Measurements from ENCODE around the gene TRMT2B. TPM values are rescaled to one million over a fixed set of nuclear protein-coding genes. Genes with fewer than 3 reads are reported as not detected.

The TRMT2B gene
- polyA plus RNA-seq, 1 donor from 2014 or later = 6.8 TPM

DNA sequence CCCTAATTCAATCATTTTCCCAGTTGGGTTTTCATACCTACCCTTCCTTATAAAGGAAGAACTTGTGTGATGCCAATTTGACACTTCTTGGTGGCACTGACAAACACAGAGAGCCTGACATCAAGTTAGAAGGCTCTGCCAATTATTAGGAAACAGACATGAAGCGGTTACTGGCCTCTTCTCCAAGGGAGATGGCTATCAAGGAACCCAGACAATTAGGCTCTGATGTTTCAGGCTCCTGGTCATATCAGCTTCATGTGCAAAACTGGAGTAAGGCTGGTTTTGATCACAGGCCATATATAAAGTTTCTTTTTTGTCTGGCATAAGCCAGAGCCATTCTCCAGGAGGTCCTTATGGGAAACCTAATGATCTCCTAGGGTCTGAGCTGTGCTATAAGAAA, 82.0 kb downstream of the TRMT2B start:
- Histone ChIP-seq H3K79me2 (replicated peaks; ENCODE audit: insufficient read depth, low read length) (no peaks in the 10 kb centered on the region), H3K9ac (ENCODE audit: low read length) (no peak overlapping the region), H4K20me1 (ENCODE audit: insufficient read depth) (no peaks in the 10 kb centered on the region), H3K9me2 (ENCODE audit: insufficient read depth, low read length) (no peaks in the 10 kb centered on the region), H3K27me3 (ENCODE audit: insufficient read depth, low read depth, low read length) (no peaks in the 10 kb centered on the region), H2AFZ (ENCODE audit: low read depth, low read length) (no peak overlapping the region), H3K36me3 (ENCODE audit: insufficient read depth, low read length) (no peaks in the 10 kb centered on the region), H3K9me3 (ENCODE audit: low read length) (no peaks in the 10 kb centered on the region), H3K4me3 (ENCODE audit: low read length) (no peak overlapping the region), H3F3A (ENCODE audit: insufficient read depth, low read length, poor library complexity, severe bottlenecking) (no peaks in the 10 kb centered on the region), H3K27ac (ENCODE audit: low read length) (no peak overlapping the region), H3K4me2 (ENCODE audit: low read length) (no peak overlapping the region)
- TF ChIP-seq, protein P1, sequence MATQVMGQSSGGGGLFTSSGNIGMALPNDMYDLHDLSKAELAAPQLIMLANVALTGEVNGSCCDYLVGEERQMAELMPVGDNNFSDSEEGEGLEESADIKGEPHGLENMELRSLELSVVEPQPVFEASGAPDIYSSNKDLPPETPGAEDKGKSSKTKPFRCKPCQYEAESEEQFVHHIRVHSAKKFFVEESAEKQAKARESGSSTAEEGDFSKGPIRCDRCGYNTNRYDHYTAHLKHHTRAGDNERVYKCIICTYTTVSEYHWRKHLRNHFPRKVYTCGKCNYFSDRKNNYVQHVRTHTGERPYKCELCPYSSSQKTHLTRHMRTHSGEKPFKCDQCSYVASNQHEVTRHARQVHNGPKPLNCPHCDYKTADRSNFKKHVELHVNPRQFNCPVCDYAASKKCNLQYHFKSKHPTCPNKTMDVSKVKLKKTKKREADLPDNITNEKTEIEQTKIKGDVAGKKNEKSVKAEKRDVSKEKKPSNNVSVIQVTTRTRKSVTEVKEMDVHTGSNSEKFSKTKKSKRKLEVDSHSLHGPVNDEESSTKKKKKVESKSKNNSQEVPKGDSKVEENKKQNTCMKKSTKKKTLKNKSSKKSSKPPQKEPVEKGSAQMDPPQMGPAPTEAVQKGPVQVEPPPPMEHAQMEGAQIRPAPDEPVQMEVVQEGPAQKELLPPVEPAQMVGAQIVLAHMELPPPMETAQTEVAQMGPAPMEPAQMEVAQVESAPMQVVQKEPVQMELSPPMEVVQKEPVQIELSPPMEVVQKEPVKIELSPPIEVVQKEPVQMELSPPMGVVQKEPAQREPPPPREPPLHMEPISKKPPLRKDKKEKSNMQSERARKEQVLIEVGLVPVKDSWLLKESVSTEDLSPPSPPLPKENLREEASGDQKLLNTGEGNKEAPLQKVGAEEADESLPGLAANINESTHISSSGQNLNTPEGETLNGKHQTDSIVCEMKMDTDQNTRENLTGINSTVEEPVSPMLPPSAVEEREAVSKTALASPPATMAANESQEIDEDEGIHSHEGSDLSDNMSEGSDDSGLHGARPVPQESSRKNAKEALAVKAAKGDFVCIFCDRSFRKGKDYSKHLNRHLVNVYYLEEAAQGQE (IDR thresholded peaks at IDR 0.05; ENCODE audit: borderline replicate concordance) = no peak
- no peak for TF ChIP-seq POLR2AphosphoS5 (IDR thresholded peaks at IDR 0.05)
- TF ChIP-seq RAD21 (conservative IDR thresholded peaks at IDR 0.05) = no peak
- no peak for TF ChIP-seq MXI1 (conservative IDR thresholded peaks at IDR 0.05; ENCODE audit: poor library complexity, severe bottlenecking)
- no peak for TF ChIP-seq TAF1 (IDR thresholded peaks at IDR 0.05; ENCODE audit: low read depth)
- TF ChIP-seq EP300 (conservative IDR thresholded peaks at IDR 0.05; ENCODE audit: poor library complexity, severe bottlenecking) = no peak
- no peak for TF ChIP-seq EZH2 (IDR thresholded peaks at IDR 0.05; ENCODE audit: borderline replicate concordance, insufficient read depth, low read length, poor library complexity, severe bottlenecking)
- TF ChIP-seq SMC3 (conservative IDR thresholded peaks at IDR 0.05; ENCODE audit: poor library complexity) = no peak

GRCh38 chrX:100969408-100969807, 82.5 kb downstream of the TRMT2B start, which contains the start of gene ARL13A:
Gene ARL13A (plus strand): TSS chrX:100969708. CDS start chrX:100973690, 3,982 bp downstream.
- H3K9ac ChIP-seq (ENCODE audit: low read length) = no peak within 1 kb of the TSS
- TF ChIP-seq EZH2 (IDR thresholded peaks at IDR 0.05; ENCODE audit: borderline replicate concordance, insufficient read depth, low read length, poor library complexity, severe bottlenecking) (no peak), CTCF (IDR thresholded peaks at IDR 0.05; ENCODE audit: poor library complexity, severe bottlenecking) (no peak), TAF1 (IDR thresholded peaks at IDR 0.05; ENCODE audit: low read depth) (no peak), MXI1 (conservative IDR thresholded peaks at IDR 0.05; ENCODE audit: poor library complexity, severe bottlenecking) (no peak), EP300 (conservative IDR thresholded peaks at IDR 0.05; ENCODE audit: poor library complexity, severe bottlenecking) (no peak), SMC3 (conservative IDR thresholded peaks at IDR 0.05; ENCODE audit: poor library complexity) (no peak), POLR2AphosphoS5 (IDR thresholded peaks at IDR 0.05) (no peak), RAD21 (conservative IDR thresholded peaks at IDR 0.05) (no peak)
- TF ChIP-seq, protein P1 (IDR thresholded peaks at IDR 0.05; ENCODE audit: borderline replicate concordance) = no peak

More at GRCh38 chrX:100969408-100969807, 82.5 kb downstream of the TRMT2B start, which contains the start of gene ARL13A:
- Histone ChIP-seq H3K27me3 (ENCODE audit: insufficient read depth, low read depth, low read length) (no peaks in the 10 kb centered on the region), H2AFZ (ENCODE audit: low read depth, low read length) (no peak within 1 kb of the TSS), H3K36me3 (ENCODE audit: insufficient read depth, low read length) (no peaks in the 10 kb centered on the region), H3K4me2 (ENCODE audit: low read length) (no peak within 1 kb of the TSS), H3K4me3 (ENCODE audit: low read length) (no peak within 1 kb of the TSS), H3K79me2 (replicated peaks; ENCODE audit: insufficient read depth, low read length) (no peaks in the 10 kb centered on the region), H4K20me1 (ENCODE audit: insufficient read depth) (no peaks in the 10 kb centered on the region), H3K9me2 (ENCODE audit: insufficient read depth, low read length) (no peaks in the 10 kb centered on the region), H3F3A (ENCODE audit: insufficient read depth, low read length, poor library complexity, severe bottlenecking) (no peaks in the 10 kb centered on the region), H3K27ac (ENCODE audit: low read length) (no peak within 1 kb of the TSS), H3K9me3 (ENCODE audit: low read length) (no peaks in the 10 kb centered on the region)

All from neural cell (in vitro differentiated cells).